ENCODE results near the gene BCOR. TPM values are rescaled to one million over a fixed set of nuclear protein-coding genes. Genes with fewer than 3 reads are reported as not detected.
A peak's percentile ranks its signal among the peaks of the same experiment; 100 is the strongest.

The BCOR gene
- polyA plus RNA-seq, 1 of the 3 experiments (the other 2 are of a cell fraction): 8.8 TPM

DNA sequence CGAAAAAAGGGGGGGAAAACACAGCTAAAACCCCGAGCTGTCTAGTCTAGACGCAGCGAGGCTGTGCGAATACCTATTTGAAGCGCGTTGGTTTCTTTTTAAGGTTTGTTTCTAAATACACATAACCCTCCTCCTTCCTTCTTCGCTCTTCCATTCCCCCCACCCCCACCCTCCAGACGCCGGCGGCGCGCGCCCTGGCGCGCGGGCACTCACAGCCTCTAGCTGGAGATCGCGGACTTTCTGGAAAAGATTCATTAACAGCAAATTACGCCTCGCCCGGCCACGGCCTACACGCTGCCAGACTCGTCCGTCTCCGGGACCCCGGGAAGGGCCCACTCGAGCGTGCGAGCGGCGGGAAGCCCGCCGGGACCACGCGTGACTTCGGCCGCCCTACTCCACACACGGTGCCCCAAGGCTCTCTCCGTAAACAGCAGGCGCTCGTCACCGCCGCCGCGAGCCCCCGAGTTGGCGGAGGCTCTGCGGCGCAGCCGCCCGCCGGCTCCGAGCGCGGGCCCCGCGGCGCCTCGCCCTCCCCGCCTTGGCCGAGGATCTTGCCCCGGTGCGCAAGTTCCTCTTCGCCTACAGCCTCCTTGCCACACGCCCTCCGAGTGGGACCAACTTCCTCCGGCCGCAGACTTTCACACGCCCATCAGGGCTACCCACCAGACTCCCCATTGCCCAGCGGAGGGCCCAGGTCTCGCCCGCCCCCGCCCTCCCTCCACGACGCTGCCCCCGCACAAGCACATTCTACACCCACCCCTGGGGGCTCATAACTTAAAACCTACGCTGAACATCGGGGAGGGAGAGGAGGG lies 2.0 kb downstream of the BCOR start:
- CTCF ChIA-PET: interaction anchor here (0.7 kb wide), 1 partner anchor 259 kb away, joined by 3 read pairs; no protein-coding TSS in a partner anchor
- POLR2A ChIA-PET: interaction anchor here (0.6 to 0.8 kb wide), 5 partner anchors 9 to 392 kb away, joined by 3 to 5 read pairs (median 3); no protein-coding TSS in a partner anchor

More for the DNA sequence above, 2.0 kb downstream of the BCOR start:
- Histone ChIP-seq H3K79me2 (ENCODE audit: insufficient read depth) (peaks cover 56% of the 10 kb centered on the region), H3K36me3 (replicated peaks in 1 of 2; ENCODE audit: control insufficient read depth in 1 of 2, insufficient read depth in 2 of 2, low read length in 1 of 2) (no peaks in the 10 kb centered on the region), H3K27me3 (ENCODE audit: insufficient read depth) (peaks cover 16% of the 10 kb centered on the region; the same call in 1 of the 2 replicates), H3K27ac (ENCODE audit: low read depth in 2 of 2, low read length in 1 of 2) (peak overlapping the region; percentile 63 to 79), H3K4me3 (ENCODE audit: low read depth in 2 of 2, low read length in 1 of 2) (peak overlapping the region; percentile 60 to 68), H4K20me1 (ENCODE audit: insufficient read depth) (peaks cover 27% of the 10 kb centered on the region), H3K9me3 (no peaks in the 10 kb centered on the region), H3K4me2 (peak overlapping the region; percentile 85), H3K9ac (peak overlapping the region; percentile 65; the same call in 1 of the 2 replicates), H3K9me2 (no peaks in the 10 kb centered on the region), H2AFZ (ENCODE audit: low read depth) (no peak overlapping the region), H3K4me1 (ENCODE audit: control insufficient read depth in 1 of 2, insufficient read depth in 2 of 2, low read depth in 1 of 2, low read length in 1 of 2) (peaks cover 7 to 24% of the 10 kb centered on the region in 2 experiments; a peak in 2 of 4 replicates), H3F3A (replicated peaks; ENCODE audit: insufficient read depth) (peaks cover 8% of the 10 kb centered on the region)
- TF ChIP-seq, protein P1, sequence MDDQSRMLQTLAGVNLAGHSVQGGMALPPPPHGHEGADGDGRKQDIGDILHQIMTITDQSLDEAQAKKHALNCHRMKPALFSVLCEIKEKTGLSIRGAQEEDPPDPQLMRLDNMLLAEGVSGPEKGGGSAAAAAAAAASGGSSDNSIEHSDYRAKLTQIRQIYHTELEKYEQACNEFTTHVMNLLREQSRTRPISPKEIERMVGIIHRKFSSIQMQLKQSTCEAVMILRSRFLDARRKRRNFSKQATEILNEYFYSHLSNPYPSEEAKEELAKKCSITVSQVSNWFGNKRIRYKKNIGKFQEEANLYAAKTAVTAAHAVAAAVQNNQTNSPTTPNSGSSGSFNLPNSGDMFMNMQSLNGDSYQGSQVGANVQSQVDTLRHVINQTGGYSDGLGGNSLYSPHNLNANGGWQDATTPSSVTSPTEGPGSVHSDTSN (IDR thresholded peaks at IDR 0.05): no peak
- TF ChIP-seq SIN3A (IDR thresholded peaks at IDR 0.05; ENCODE audit: borderline replicate concordance, low read depth, low read length) (no peak), JUND (IDR thresholded peaks at IDR 0.05) (no peak), USF2 (IDR thresholded peaks at IDR 0.05; ENCODE audit: borderline replicate concordance, low read depth, low read length) (no peak), TAF1 (IDR thresholded peaks at IDR 0.05; ENCODE audit: borderline replicate concordance, low read depth, low read length) (no peak), POLR2AphosphoS5 (IDR thresholded peaks at IDR 0.05; ENCODE audit: low read depth, low read length) (no peak), TEAD4 (IDR thresholded peaks at IDR 0.05; ENCODE audit: borderline replicate concordance, insufficient read depth) (no peak), CHD2 (IDR thresholded peaks at IDR 0.05; ENCODE audit: low read length, partially characterized antibody) (no peak), SMC3 (IDR thresholded peaks at IDR 0.05; ENCODE audit: low read depth, low read length) (no peak), RAD21 (IDR thresholded peaks at IDR 0.05; ENCODE audit: low read length) (no peak), RFX5 (IDR thresholded peaks at IDR 0.05; ENCODE audit: low read length) (no peak), EP300 (IDR thresholded peaks at IDR 0.05; ENCODE audit: borderline replicate concordance in 1 of 2, low read depth in 1 of 2, low read length in 1 of 2) (no peak), NFIC (IDR thresholded peaks at IDR 0.05; ENCODE audit: borderline replicate concordance) (no peak), RCOR1 (IDR thresholded peaks at IDR 0.05; ENCODE audit: low read length) (no peak), NRF1 (IDR thresholded peaks at IDR 0.05; ENCODE audit: low read depth, low read length) (no peak), USF1 (IDR thresholded peaks at IDR 0.05; ENCODE audit: borderline replicate concordance, low read depth) (no peak)
- TF ChIP-seq, protein P2, sequence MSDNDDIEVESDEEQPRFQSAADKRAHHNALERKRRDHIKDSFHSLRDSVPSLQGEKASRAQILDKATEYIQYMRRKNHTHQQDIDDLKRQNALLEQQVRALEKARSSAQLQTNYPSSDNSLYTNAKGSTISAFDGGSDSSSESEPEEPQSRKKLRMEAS (IDR thresholded peaks at IDR 0.05; ENCODE audit: low read depth): no peak
- TF ChIP-seq, protein P3, sequence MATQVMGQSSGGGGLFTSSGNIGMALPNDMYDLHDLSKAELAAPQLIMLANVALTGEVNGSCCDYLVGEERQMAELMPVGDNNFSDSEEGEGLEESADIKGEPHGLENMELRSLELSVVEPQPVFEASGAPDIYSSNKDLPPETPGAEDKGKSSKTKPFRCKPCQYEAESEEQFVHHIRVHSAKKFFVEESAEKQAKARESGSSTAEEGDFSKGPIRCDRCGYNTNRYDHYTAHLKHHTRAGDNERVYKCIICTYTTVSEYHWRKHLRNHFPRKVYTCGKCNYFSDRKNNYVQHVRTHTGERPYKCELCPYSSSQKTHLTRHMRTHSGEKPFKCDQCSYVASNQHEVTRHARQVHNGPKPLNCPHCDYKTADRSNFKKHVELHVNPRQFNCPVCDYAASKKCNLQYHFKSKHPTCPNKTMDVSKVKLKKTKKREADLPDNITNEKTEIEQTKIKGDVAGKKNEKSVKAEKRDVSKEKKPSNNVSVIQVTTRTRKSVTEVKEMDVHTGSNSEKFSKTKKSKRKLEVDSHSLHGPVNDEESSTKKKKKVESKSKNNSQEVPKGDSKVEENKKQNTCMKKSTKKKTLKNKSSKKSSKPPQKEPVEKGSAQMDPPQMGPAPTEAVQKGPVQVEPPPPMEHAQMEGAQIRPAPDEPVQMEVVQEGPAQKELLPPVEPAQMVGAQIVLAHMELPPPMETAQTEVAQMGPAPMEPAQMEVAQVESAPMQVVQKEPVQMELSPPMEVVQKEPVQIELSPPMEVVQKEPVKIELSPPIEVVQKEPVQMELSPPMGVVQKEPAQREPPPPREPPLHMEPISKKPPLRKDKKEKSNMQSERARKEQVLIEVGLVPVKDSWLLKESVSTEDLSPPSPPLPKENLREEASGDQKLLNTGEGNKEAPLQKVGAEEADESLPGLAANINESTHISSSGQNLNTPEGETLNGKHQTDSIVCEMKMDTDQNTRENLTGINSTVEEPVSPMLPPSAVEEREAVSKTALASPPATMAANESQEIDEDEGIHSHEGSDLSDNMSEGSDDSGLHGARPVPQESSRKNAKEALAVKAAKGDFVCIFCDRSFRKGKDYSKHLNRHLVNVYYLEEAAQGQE (IDR thresholded peaks at IDR 0.05; ENCODE audit: low read depth, low read length): no peak
- WGBS (ENCODE audit: low lambda C conversion rate): 33% methylated on average over 54 of the region's 80 CpGs
- DNase-seq: peak; percentile 44
